Mucosa of rectum (tissue), 2 donors: ENCODE measurements around the gene AKR1C8.
"Not testable (repeated sequence)": the region's sequence is repeated elsewhere in the genome, so short reads cannot be mapped to it uniquely, and the experiment has no call there.

Source experiments
- H3K27ac ChIP-seq, 2 donors: one replicate each; pipeline ENCODE4 v1.7.0; 2013; ENCODE audit warnings: inconsistent platforms in 2 of 2, low read depth in 2 of 2, low read length in 2 of 2
- H3K27me3 ChIP-seq, 2 donors: one replicate each; pipeline ENCODE4 v1.7.0; 2013; ENCODE audit warnings: low read length in 2 of 2; ENCODE audit not compliant: control insufficient read depth in 2 of 2, insufficient read depth in 2 of 2
- H3K36me3 ChIP-seq, 2 donors: one replicate each; pipeline ENCODE4 v1.7.0; 2013; ENCODE audit warnings: low read length in 2 of 2; ENCODE audit not compliant: control insufficient read depth in 2 of 2, insufficient read depth in 2 of 2
- H3K4me1 ChIP-seq, 2 donors: one replicate each; pipeline ENCODE4 v1.7.0; 2013; ENCODE audit warnings: low read length in 2 of 2, mild to moderate bottlenecking in 1 of 2; ENCODE audit not compliant: control insufficient read depth in 2 of 2, insufficient read depth in 2 of 2
- H3K4me3 ChIP-seq, 2 donors: one replicate each; pipeline ENCODE4 v1.7.0; 2013; ENCODE audit warnings: low read length in 2 of 2
- H3K9ac ChIP-seq, 2 donors: one replicate each; pipeline ENCODE4 v1.7.0; 2013; ENCODE audit warnings: low read length in 2 of 2, low read depth in 1 of 2, mild to moderate bottlenecking in 1 of 2
- H3K9me3 ChIP-seq, 2 donors: one replicate each; pipeline ENCODE4 v1.7.0; 2013; ENCODE audit warnings: low read length in 2 of 2; ENCODE audit not compliant: control insufficient read depth in 2 of 2
- donor health status: healthy.
- donor health status: Normal muscosa, but diverticular disease.

The AKR1C8 gene

DNA sequence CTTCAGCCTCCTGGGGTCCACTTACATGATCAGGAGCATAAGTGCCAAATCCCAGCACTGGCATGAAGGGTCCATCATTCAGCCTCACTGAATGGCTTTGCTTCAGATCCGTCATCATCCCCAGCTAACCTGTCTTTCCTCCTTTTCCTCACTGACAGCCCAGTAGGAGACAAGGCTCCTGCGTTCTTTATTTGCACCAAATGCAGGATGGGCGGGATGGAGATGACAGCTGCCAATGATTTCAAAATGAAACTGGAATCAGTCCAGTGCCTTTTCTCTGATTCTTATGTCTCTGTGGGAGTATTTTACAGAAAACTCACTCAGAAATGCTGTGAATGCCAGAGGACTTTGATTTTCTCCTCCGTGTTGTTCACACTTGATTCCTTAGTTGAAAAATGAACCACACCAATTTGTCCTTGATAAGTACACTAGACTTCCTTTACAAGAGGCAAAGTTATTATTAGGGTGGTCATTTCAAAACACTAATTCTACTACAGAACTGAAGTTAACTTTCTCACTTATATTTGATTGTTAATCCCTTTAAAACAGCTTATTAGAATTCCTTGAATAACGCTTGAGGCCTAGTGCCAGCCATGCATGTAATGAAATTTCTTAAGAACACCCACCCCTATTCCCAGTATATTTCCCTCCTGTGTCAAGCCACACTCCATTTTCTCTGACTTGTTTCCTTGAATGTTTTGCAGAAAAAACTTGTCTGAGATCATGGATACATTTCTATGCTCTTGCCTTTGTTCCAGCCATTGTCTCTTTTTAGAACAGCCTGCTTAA is at the start of gene AKR1C8:
Gene AKR1C8, minus strand, starts transcription at position 164 of the 789 bp plus-strand sequence. Its CDS starts 46 bp downstream, at position 118.
- Histone ChIP-seq H3K27ac (no peak within 1 kb of the TSS), H3K4me3 (no peak within 1 kb of the TSS), H3K4me1 (no peaks in the 10 kb centered on the region), H3K9ac (no peak within 1 kb of the TSS), H3K27me3 (no peaks in the 10 kb centered on the region), H3K36me3 (no peaks in the 10 kb centered on the region), H3K9me3 (no peaks in the 10 kb centered on the region)

DNA sequence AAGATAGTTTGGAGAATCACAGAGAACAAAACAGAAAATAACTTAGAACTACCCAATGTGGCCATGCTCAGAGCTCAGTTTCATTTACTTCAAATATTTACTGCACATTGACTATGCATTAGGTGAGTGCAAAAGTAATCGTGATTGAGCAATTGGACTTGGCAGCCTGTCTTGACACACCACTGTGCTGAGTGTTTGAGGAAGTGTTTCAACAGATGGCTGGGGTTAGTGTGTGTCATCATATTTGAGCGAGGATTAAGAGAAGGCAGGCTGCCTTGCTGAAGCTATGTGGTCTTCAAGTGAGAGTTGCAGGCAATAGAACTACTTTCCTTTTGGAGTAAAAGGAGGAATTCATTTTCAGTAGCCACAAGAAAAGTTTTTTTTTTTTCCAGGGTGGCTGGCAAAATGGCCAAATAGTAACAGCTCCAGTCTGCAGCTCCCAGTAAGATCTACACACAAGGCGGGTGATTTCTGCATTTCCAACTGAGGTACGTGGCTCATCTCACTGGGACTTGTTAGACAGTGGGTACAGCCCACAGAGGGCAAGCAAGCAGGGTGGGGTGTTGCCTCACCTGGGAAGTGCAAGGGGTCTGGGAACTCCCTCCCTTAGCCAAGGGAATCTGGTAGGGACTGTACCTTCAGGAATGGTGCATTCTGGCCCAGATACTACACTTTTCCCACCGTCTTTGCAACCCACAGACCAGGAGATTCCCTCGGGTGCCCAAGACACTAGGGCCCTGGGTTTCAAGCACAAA is 49.3 kb upstream of the AKR1C8 start:
- Histone ChIP-seq H3K4me3 (no peak overlapping the region), H3K4me1 (no peaks in the 10 kb centered on the region), H3K9me3 (no peaks in the 10 kb centered on the region), H3K9ac (no peak overlapping the region), H3K27me3 (no peaks in the 10 kb centered on the region), H3K27ac (no peak overlapping the region), H3K36me3 (no peaks in the 10 kb centered on the region)

DNA sequence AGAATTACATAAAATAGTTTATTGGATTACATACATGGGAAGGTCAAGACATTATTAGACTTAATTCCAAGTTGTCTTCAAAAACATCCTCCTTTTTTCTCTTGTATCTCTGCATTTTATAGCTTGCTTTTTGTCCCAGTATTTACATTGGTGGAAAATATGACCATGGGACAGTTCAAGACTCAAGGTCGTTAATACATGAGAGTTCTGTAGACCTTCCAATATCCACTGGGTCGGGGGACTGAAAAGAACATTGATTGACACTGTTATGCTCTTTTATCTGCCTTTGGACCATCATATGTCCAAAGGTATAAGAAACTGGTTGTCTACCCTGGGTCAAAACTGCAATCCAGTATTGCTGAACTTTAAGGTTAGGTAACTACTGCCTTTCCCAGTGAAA is 48.4 kb upstream of the AKR1C8 start:
- no peaks in the 10 kb centered on the region for H3K4me1 ChIP-seq
- no peaks in the 10 kb centered on the region for H3K36me3 ChIP-seq
- H3K27me3 ChIP-seq: no peaks in the 10 kb centered on the region
- no peak overlapping the region for H3K27ac ChIP-seq
- no peaks in the 10 kb centered on the region for H3K9me3 ChIP-seq
- H3K4me3 ChIP-seq: no peak overlapping the region
- no peak overlapping the region for H3K9ac ChIP-seq

DNA sequence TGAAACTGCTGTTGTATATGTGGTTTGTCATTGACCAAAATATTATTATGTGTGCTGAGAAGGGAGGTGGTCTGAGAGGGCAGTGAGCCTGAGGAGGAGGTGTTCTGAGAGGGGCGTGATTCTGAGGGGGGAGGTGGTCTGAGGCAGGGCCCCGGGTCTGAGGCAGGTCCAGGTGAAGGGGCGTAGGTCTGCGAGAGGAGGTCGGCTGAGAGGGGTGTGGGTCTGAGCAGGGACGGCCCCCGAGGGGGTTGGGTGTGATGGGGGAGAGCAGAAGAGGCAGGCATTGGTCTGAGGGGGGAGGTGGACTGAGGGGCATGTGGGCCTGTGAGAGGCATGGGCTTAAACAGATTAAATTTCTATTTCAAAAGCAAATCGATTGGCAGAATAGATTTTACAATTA is 44.1 kb upstream of the AKR1C8 start:
- Histone ChIP-seq H3K27ac (no peak overlapping the region), H3K4me3 (no peak overlapping the region), H3K9ac (no peak overlapping the region)

DNA sequence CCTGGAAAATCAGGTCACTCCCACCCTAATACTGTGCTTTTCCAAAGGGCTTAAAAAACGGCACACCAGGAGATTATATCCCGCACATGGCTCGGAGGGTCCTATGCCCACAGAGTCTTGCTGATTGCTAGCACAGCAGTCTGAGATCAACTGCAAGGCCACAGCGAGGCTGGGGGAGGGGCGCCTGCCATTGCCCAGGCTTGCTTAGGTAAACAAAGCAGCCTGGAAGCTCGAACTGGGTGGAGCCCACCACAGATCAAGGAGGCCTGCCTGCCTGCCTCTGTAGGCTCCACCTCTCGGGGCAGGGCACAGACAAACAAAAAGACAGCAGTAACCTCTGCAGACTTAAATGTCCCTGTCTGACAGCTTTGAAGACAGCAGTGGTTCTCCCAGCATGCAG is 38.0 kb upstream of the AKR1C8 start:
- H3K9ac ChIP-seq, H3K27ac ChIP-seq, H3K36me3 ChIP-seq, H3K9me3 ChIP-seq, H3K27me3 ChIP-seq, H3K4me3 ChIP-seq, H3K4me1 ChIP-seq: not testable (repeated sequence)

More for the DNA sequence above, 44.1 kb upstream of the AKR1C8 start:
- Histone ChIP-seq H3K27me3 (no peaks in the 10 kb centered on the region), H3K4me1 (no peaks in the 10 kb centered on the region), H3K9me3 (no peaks in the 10 kb centered on the region), H3K36me3 (no peaks in the 10 kb centered on the region)

DNA sequence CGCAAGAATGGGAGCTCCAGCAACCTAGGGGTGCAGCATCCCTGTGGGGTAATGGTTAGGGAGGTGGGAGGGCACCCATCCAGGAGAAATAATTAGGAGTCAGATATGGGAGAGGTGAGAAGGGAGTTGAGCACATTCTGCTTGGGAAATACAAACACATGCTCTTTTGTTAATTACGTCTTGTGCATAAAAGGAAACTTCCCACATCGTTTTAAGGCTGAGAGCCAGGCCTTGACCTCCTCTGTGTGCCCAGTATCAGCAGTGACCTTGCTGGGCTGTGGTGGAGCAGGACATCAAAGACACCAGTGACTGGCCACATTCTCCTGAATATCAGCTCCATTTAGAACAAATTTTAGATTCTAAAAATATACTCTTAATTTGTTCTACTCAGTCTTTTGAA is 34.3 kb upstream of the AKR1C8 start:
- Histone ChIP-seq H3K27me3 (no peaks in the 10 kb centered on the region), H3K4me3 (no peak overlapping the region), H3K36me3 (no peaks in the 10 kb centered on the region), H3K9ac (no peak overlapping the region), H3K4me1 (no peaks in the 10 kb centered on the region), H3K9me3 (no peaks in the 10 kb centered on the region), H3K27ac (no peak overlapping the region)

DNA sequence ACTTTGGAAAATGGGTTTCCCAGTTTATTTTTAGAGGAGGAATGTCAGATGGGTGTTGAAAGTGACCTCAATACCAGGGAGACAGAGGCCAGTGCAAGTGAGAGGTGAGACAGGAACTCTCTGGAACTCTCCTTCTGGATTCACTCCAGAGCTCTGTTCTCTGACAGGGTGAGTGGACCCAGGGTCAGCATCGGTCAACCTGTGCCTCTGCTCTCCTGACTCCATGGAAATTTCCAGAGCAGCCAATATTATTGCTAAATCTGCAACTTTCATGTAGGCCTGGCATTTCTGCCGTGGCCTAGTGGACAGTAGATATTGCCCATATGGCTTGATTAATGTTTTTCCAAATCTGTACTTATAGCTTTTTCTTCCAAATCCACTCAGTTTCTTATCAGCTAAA is 31.9 kb upstream of the AKR1C8 start:
- Histone ChIP-seq H3K27ac (no peak overlapping the region), H3K4me1 (no peaks in the 10 kb centered on the region), H3K9me3 (no peaks in the 10 kb centered on the region), H3K4me3 (no peak overlapping the region), H3K9ac (no peak overlapping the region), H3K36me3 (no peaks in the 10 kb centered on the region), H3K27me3 (no peaks in the 10 kb centered on the region)

DNA sequence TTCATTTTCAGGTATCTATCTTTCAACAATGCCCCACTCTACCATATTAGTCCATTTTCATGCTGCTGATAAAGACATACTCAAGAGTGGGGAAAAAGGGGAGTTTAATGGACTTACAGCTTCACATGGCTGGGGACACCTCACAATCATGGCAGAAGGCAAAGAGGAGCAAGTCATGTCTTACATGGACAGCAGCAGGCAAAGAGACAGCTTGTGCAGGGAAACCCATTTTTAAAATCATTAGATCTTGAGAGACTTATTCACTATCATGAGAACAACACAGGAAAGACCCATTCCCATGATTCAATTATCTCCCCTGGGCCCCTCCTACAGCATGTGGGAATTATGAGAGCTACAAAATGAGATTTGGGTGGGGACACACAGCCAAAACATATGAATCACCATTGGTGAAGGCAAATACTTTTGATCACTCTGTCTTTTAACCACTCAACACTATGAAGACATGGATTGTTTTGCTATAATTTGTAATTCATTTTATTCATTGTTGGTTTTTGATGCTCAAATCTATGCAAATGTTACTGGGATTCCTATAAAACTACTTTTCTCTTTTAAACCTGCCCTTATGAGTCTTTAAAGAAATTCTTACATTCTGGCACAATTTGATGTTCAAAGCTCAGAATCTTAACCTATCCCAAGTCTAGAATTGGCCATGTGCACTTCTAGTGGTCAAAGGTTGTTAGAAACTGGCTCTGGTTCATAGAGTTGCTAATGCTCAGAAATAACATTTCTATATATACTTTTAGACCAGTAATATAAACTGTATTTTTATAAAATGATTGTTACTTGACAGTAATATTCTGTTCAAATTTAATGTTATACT is 27.0 kb upstream of the AKR1C8 start:
- H3K9me3 ChIP-seq: no peaks in the 10 kb centered on the region
- no peaks in the 10 kb centered on the region for H3K4me1 ChIP-seq
- no peaks in the 10 kb centered on the region for H3K36me3 ChIP-seq
- H3K27ac ChIP-seq: no peak overlapping the region
- H3K27me3 ChIP-seq: no peaks in the 10 kb centered on the region
- H3K4me3 ChIP-seq: no peak overlapping the region
- no peak overlapping the region for H3K9ac ChIP-seq

DNA sequence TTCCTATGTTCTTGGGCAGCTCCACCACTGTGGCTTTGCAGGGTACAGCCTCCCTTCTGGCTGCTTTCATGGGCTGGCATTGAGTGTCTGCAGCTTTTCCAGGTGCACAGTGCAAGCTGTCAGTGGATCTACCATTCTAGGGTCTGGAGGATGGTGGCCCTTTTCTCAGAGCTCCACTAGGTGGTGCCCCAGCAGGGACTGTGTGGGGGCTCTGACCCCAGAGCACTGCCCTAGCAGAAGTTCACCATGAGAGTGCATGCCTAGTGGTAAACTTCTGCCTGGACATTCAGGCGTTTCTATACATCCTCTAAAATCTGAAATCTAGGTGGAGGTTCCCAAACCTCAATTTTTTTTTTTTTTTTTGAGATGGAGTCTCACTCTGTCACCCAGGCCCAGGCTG is 25.3 kb upstream of the AKR1C8 start:
- H3K36me3 ChIP-seq, H3K4me1 ChIP-seq, H3K27me3 ChIP-seq, H3K9ac ChIP-seq, H3K9me3 ChIP-seq, H3K4me3 ChIP-seq, H3K27ac ChIP-seq: not testable (repeated sequence)

DNA sequence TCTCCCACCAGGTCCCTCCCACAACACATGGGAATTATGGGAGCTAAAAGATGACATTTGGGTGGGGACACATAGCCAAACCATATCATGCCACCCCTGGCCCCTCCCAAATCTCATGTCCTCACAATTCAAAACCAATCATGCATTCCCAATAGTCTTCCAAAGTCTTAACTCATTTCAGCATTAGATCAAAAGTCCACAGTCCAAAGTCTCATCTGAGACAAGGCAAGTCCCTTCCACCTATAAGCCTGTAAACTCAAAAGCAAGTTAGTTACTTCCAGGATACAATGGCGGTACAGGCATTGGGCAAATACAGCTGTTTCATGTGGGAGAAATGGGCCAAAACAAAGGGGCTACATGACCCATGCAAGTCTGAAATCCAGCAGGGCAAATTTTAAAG is 24.8 kb upstream of the AKR1C8 start:
- H3K9me3 ChIP-seq, H3K36me3 ChIP-seq, H3K27me3 ChIP-seq, H3K9ac ChIP-seq, H3K4me1 ChIP-seq, H3K27ac ChIP-seq, H3K4me3 ChIP-seq: not testable (repeated sequence)
